SK-N-SH treated with all-trans-retinoic acid at 6 μM for 48 hours (cell line): ENCODE results near the gene ACACB.

Experiments
- ATAC-seq: fragments of 200-7000 bp; cut with Tn5 transposase; 3 replicates; pipeline ENCODE4 v1.9.1; 2020; ENCODE audit warnings: mild to moderate bottlenecking, moderate library complexity
- BACH2 ChIP-seq: fragments of 250-450 bp; sonication (Bioruptor Pico); IDR thresholded peaks from 2 replicates; pipeline ENCODE4 v1.9.0; 2021; ENCODE audit warnings: mild to moderate bottlenecking, borderline replicate concordance
- CREB5 ChIP-seq: fragments of 250-450 bp; sonication (Bioruptor Pico); IDR thresholded peaks from 2 replicates; pipeline ENCODE4 v1.5.1; 2020; ENCODE audit warnings: low read depth, mild to moderate bottlenecking, moderate library complexity
- GLIS3 ChIP-seq: fragments of 250-450 bp; sonication (Bioruptor Pico); IDR thresholded peaks from 2 replicates; pipeline ENCODE4 v1.5.0; 2020; ENCODE audit warnings: mild to moderate bottlenecking, moderate library complexity
- ISL1 ChIP-seq: fragments of 250-450 bp; sonication (Bioruptor Pico); IDR thresholded peaks from 2 replicates; pipeline ENCODE4 v2.1.2; 2022; ENCODE audit warnings: mild to moderate bottlenecking, moderate library complexity
- RARB ChIP-seq: fragments of 250-450 bp; sonication (Bioruptor Pico); IDR thresholded peaks from 2 replicates; pipeline ENCODE4 v1.8.0; 2021; ENCODE audit warnings: mild to moderate bottlenecking, moderate library complexity
- SNAI2 ChIP-seq: fragments of 250-450 bp; sonication (Bioruptor Pico); IDR thresholded peaks from 2 replicates; pipeline ENCODE4 v1.5.0; 2020; ENCODE audit warnings: mild to moderate bottlenecking, moderate library complexity
- TOX ChIP-seq: fragments of 250-450 bp; sonication (Bioruptor Pico); IDR thresholded peaks from 2 replicates; pipeline ENCODE4 v1.8.0; 2021; ENCODE audit warnings: mild to moderate bottlenecking, moderate library complexity, borderline replicate concordance
- TSHZ2 ChIP-seq: fragments of 250-450 bp; sonication (Bioruptor Pico); IDR thresholded peaks from 2 replicates; pipeline ENCODE4 v1.5.0; 2020; ENCODE audit warnings: mild to moderate bottlenecking, moderate library complexity
- ZC3H10 ChIP-seq: fragments of 250-450 bp; sonication (Bioruptor Pico); IDR thresholded peaks from 2 replicates; pipeline ENCODE4 v1.5.1; 2021; ENCODE audit warnings: mild to moderate bottlenecking, moderate library complexity
- ZNF565 ChIP-seq: fragments of 450-650 bp; formaldehyde crosslinking; conservative IDR thresholded peaks from 2 replicates; pipeline ENCODE4 v1.5.0; 2020; ENCODE audit warnings: low read depth, mild to moderate bottlenecking, moderate library complexity
- ZNF70 ChIP-seq: fragments of 450-650 bp; formaldehyde crosslinking; IDR thresholded peaks from 2 replicates; pipeline ENCODE4 v1.5.0; 2020; ENCODE audit warnings: mild to moderate bottlenecking, moderate library complexity
- TF ChIP-seq, protein P1 (sequence below): fragments of 250-450 bp; sonication (Bioruptor Pico); IDR thresholded peaks from 2 replicates; pipeline ENCODE4 v1.8.0; 2020; ENCODE audit warnings: mild to moderate bottlenecking, moderate library complexity, borderline replicate concordance
- TF ChIP-seq, protein P2 (sequence below): fragments of 250-450 bp; sonication (Bioruptor Pico); IDR thresholded peaks from 2 replicates; pipeline ENCODE4 v1.8.0; 2021; ENCODE audit warnings: low read depth, mild to moderate bottlenecking, moderate library complexity, borderline replicate concordance

Gene ACACB

DNA sequence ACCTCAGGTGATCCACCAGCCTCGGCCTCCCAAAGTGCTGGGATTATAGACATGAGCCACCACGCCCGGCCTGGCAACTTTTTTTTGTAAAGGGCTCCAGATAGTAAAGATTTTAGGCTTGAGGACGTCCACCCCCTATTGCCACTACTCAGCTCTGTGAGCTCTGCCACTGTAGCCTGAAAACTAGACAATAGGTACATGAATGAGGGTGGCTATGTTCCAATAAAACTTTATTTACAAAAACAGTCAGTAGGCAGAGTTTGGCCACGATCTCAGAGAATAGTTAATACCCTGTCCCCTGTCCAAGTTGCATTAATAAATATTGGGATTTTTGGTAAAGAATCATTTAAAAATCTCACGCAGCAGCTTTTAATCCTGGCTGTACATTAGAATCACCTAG, 102.6 kb downstream of the ACACB start (continued):
- no peak for TF ChIP-seq TSHZ2

- no peak for ATAC-seq
- no peak for TF ChIP-seq SNAI2
- no peak for TF ChIP-seq BACH2 (CRISPR knock-in tag)
- TF ChIP-seq ZNF70 (CRISPR knock-in tag), result no peak
- no peak for TF ChIP-seq ZC3H10 (CRISPR knock-in tag)
- TF ChIP-seq TSHZ2, result no peak
- no peak for TF ChIP-seq CREB5 (CRISPR knock-in tag)
These were observed 103.6 kb downstream of the ACACB start for GRCh38 chr12:109219938-109220337.

GRCh38 chr12:109221277-109221931, 105.0 kb downstream of the ACACB start:
- ATAC-seq, result no peak
- TF ChIP-seq, protein P1, sequence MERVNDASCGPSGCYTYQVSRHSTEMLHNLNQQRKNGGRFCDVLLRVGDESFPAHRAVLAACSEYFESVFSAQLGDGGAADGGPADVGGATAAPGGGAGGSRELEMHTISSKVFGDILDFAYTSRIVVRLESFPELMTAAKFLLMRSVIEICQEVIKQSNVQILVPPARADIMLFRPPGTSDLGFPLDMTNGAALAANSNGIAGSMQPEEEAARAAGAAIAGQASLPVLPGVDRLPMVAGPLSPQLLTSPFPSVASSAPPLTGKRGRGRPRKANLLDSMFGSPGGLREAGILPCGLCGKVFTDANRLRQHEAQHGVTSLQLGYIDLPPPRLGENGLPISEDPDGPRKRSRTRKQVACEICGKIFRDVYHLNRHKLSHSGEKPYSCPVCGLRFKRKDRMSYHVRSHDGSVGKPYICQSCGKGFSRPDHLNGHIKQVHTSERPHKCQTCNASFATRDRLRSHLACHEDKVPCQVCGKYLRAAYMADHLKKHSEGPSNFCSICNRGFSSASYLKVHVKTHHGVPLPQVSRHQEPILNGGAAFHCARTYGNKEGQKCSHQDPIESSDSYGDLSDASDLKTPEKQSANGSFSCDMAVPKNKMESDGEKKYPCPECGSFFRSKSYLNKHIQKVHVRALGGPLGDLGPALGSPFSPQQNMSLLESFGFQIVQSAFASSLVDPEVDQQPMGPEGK (CRISPR knock-in tag), result no peak
- TF ChIP-seq RARB (no peak), GLIS3 (CRISPR knock-in tag) (no peak), TOX (CRISPR knock-in tag) (no peak), SNAI2 (no peak), TSHZ2 (no peak), BACH2 (CRISPR knock-in tag) (no peak), ZNF565 (no peak), ZNF70 (CRISPR knock-in tag) (no peak), ISL1 (CRISPR knock-in tag) (no peak), CREB5 (CRISPR knock-in tag) (no peak)
- TF ChIP-seq, protein P2, sequence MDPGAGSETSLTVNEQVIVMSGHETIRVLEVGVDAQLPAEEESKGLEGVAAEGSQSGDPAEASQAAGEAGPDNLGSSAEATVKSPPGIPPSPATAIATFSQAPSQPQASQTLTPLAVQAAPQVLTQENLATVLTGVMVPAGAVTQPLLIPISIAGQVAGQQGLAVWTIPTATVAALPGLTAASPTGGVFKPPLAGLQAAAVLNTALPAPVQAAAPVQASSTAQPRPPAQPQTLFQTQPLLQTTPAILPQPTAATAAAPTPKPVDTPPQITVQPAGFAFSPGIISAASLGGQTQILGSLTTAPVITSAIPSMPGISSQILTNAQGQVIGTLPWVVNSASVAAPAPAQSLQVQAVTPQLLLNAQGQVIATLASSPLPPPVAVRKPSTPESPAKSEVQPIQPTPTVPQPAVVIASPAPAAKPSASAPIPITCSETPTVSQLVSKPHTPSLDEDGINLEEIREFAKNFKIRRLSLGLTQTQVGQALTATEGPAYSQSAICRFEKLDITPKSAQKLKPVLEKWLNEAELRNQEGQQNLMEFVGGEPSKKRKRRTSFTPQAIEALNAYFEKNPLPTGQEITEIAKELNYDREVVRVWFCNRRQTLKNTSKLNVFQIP (CRISPR knock-in tag), result no peak
